GM12865 (cell line): ENCODE measurements around the gene EVX1.
A peak's percentile ranks its signal among the peaks of the same experiment; 100 is the strongest.

ENCODE experiments used
- DNase-seq: peaks from one replicate; pipeline ENCODE4 v3.0.0; 2010; ENCODE audit warnings: low read depth
- H3K4me3 ChIP-seq: 2 replicates; pipeline ENCODE4 v1.5.1; 2011; ENCODE audit warnings: mild to moderate bottlenecking, low read depth, low read length, control low read depth
- CTCF ChIP-seq: IDR thresholded peaks from 2 replicates; pipeline ENCODE4 v1.5.1; 2011; ENCODE audit warnings: low read length, control low read depth, low read depth, inconsistent platforms; ENCODE audit not compliant: insufficient read depth; ENCODE audit errors: missing control alignments

EVX1 gene

DNA sequence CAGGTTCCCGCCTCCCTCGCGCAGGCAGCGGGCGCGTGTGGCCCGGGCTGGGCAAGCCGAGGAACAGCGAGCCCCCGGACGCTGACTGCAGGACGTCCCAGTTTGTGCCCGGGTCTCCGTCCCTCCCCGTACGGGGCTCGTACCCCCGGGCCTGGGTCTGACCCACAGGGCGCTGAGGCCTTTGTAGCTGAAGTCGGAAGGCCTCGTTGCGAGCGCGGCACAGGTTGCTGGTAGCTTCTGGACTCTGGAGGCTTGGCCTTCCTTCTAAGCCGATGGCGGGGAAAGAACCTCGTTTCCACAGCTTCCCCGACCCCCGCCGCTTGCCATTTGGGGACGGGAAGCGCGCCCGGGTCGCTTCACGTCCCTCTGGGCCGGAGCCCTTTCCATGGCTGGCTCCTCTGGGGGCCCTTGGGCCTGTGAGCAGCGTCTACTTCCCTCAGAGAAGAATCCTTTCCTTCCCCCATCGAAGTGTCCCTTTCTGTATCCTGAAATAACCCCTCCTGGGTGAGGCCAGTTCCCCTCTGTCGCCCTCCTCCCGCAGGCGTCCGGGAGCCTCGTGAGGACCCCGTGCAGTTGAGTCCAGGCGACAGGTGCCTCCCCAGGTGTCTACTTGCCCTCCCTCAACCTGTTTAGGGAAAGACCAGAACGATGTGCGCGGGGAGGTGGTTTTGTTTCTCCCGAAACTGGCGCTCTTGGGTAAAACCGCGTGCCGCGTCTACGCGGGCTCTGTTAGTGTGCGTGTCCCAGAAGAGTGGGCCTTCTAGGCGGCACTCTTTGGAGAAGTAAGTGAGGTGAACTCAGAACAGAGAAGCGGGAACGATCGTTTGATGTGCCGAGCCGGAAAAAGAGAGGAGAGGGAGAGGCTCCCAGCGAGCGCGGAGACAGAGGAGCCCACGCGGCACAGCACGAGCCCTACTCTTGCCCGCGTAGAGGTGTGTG is 9.3 kb downstream of the EVX1 start:
- no peak overlapping the region for H3K4me3 ChIP-seq
- no peak for TF ChIP-seq CTCF
- no peak for DNase-seq

GRCh38 chr7:27254625-27255024 is 12.0 kb downstream of the EVX1 start:
- no peak overlapping the region for H3K4me3 ChIP-seq
- peak; percentile 7 for DNase-seq
- no peak for TF ChIP-seq CTCF

DNA sequence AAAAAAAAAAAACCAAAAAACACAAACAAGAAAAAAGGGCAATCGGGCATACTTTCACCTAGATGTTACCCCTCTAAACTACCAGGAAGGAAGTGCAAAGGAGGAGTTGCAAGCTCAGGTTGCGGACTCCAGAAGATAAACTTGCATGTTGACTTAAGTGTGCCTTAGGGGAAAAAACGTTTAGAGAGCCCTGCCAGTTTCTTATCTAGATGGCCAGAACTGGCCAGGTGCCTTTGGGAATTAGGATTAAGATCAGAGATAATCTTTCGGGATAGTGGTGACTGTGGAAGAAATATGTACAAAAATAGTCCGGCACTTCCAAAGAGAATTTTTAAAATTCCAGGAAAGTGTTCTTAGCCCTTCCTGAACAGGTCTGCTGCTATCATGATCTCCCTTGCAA is 17.6 kb downstream of the EVX1 start:
- no peak for DNase-seq
- no peak for TF ChIP-seq CTCF
- no peak overlapping the region for H3K4me3 ChIP-seq

DNA sequence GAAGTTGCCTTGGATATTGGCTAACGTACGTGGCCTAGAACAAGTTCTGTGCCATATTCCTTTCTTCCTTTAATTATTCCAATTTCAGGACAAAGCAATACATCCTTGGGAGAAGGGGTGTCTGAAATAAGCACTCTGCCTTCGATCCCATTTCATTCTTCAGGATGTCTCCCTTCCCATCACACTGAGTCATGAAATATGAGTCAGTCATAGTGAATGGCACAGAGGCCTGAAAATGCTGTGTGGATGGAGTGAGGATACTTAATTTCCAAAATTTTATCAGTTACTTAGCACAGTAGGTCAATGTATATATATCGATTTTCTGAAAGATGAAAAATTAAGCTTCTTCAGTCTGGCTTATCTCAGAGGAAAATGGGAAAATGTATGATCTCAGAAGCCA is 19.5 kb downstream of the EVX1 start:
- no peak for DNase-seq
- no peak for TF ChIP-seq CTCF
- no peak overlapping the region for H3K4me3 ChIP-seq

GRCh38 chr7:27263781-27264180 is 21.2 kb downstream of the EVX1 start:
- no peak for DNase-seq
- H3K4me3 ChIP-seq: no peak overlapping the region
- no peak for TF ChIP-seq CTCF

DNA sequence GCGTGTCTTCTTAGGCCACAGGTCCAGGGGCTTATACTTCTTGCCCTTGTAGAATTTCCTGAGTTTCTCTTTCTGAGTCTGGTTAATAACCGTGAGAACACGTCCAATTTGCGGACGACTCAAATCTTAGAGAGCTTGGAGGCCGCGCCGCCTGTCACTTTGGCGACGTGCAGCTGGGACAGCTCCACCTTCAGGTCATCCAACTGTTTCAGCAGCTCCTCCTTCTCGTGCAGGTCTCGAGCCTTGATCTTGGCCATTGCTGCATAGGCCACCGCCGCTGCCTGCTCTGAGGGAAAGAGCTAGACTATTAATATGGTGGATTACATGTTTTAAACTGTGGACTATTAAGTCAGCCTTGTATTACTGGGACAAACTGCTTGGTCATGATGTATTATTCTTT is 26.9 kb downstream of the EVX1 start:
- H3K4me3 ChIP-seq: no peak overlapping the region
- no peak for TF ChIP-seq CTCF
- DNase-seq: no peak

DNA sequence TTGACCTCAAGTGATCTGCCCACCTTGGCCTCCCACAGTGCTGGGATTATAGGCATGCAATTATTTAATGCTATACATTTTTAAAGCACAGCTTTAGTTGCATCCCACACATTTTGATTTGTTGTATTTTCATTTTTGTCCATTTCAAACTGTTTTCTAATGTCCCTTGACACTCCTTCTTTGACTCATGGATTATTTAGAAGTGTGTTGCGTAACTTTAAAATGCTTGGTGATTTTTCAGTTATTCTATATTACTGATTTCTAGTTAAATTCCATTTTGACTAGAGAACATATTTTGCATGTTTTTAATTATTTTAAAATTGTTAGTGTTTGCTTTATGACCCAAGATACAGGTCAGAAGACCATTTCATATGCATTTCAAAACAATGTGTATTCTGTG is 28.8 kb downstream of the EVX1 start:
- no peak for TF ChIP-seq CTCF
- no peak for DNase-seq
- H3K4me3 ChIP-seq: no peak overlapping the region
